Endometrium (tissue), 2 donors: Measurements from ENCODE around the gene ZNF672.
"Not testable (repeated sequence)": the region's sequence is repeated elsewhere in the genome, so short reads cannot be mapped to it uniquely, and the experiment has no call there.

Experiments used
- FAIRE-seq: peaks from 2 replicates; lab custom pipeline; 2012; peaks lifted over from hg19 to GRCh38; lab: Jason Lieb, UNC
- donor health status: control.
- donor health status: control.

The ZNF672 gene

GRCh38 chr1:248837781-248838356, at the start of gene ZNF672:
ZNF672 (plus strand) TSS chr1:248838224; CDS start chr1:248847275, 9,051 bp downstream.
- FAIRE-seq = peak; percentile 76

GRCh38 chr1:248788327-248788726, 49.7 kb upstream of the ZNF672 start:
- FAIRE-seq = no peak

GRCh38 chr1:248789337-248789736, 48.7 kb upstream of the ZNF672 start:
- not testable (repeated sequence) for FAIRE-seq

- FAIRE-seq = no peak
Observed at GRCh38 chr1:248790456-248790855, 47.6 kb upstream of the ZNF672 start.

- no peak for FAIRE-seq
Observed at GRCh38 chr1:248791010-248791409, 47.0 kb upstream of the ZNF672 start.

GRCh38 chr1:248792342-248792741, 45.7 kb upstream of the ZNF672 start:
- FAIRE-seq = no peak

- FAIRE-seq = no peak
Observed at GRCh38 chr1:248793592-248793991, 44.4 kb upstream of the ZNF672 start.

- FAIRE-seq = not testable (repeated sequence)
Observed at GRCh38 chr1:248794663-248795062, 43.4 kb upstream of the ZNF672 start.

GRCh38 chr1:248798791-248799190, 39.2 kb upstream of the ZNF672 start:
- no peak for FAIRE-seq

GRCh38 chr1:248800459-248800858, 37.6 kb upstream of the ZNF672 start:
- no peak for FAIRE-seq

GRCh38 chr1:248802454-248802853, 35.6 kb upstream of the ZNF672 start:
- FAIRE-seq = no peak

- FAIRE-seq = not testable (repeated sequence)
Observed at GRCh38 chr1:248803501-248803900, 34.5 kb upstream of the ZNF672 start.

- FAIRE-seq = no peak
Observed at GRCh38 chr1:248804771-248805681, 33.0 kb upstream of the ZNF672 start.

- FAIRE-seq = no peak
Observed at GRCh38 chr1:248805876-248806275, 32.1 kb upstream of the ZNF672 start.

GRCh38 chr1:248807067-248807737, 30.8 kb upstream of the ZNF672 start:
- no peak for FAIRE-seq

- FAIRE-seq = no peak
Observed at GRCh38 chr1:248808876-248809275, 29.1 kb upstream of the ZNF672 start.

GRCh38 chr1:248810000-248810726, 27.9 kb upstream of the ZNF672 start:
- FAIRE-seq = no peak

GRCh38 chr1:248810727-248811513, 27.1 kb upstream of the ZNF672 start:
- no peak for FAIRE-seq

GRCh38 chr1:248811514-248812490, 26.2 kb upstream of the ZNF672 start:
- no peak for FAIRE-seq

GRCh38 chr1:248812736-248813425, 25.1 kb upstream of the ZNF672 start:
- FAIRE-seq = no peak
